ENCODE data around the gene SLC9A7.

The SLC9A7 gene

GRCh38 chrX:46743046-46743445 lies 15.9 kb downstream of the SLC9A7 start:
- no peaks in the 10 kb centered on the region for H3K4me1 ChIP-seq
- no peak overlapping the region for H3K4me2 ChIP-seq (ENCODE audit: low read length)
- no peak overlapping the region for H3K9ac ChIP-seq
- H2AFZ ChIP-seq: no peak overlapping the region
- H3K4me3 ChIP-seq (ENCODE audit: low read depth, low read length): no peak overlapping the region
- H3K27ac ChIP-seq: no peak overlapping the region
- TF ChIP-seq CTCF (IDR thresholded peaks at IDR 0.05): no peak
- H3K79me2 ChIP-seq: peaks cover 5% of the 10 kb centered on the region
- no peaks in the 10 kb centered on the region for H3K27me3 ChIP-seq (ENCODE audit: control insufficient read depth, insufficient read depth, low read length)
- H3K36me3 ChIP-seq (ENCODE audit: control insufficient read depth, insufficient read depth, low read length): no peaks in the 10 kb centered on the region
- no peaks in the 10 kb centered on the region for H3K9me3 ChIP-seq (ENCODE audit: control insufficient read depth, low read length)

GRCh38 chrX:46739736-46740135 lies 19.2 kb downstream of the SLC9A7 start:
- H3K4me3 ChIP-seq (ENCODE audit: low read depth, low read length): no peak overlapping the region
- no peak overlapping the region for H3K4me2 ChIP-seq (ENCODE audit: low read length)
- H3K9me3 ChIP-seq (ENCODE audit: control insufficient read depth, low read length): no peaks in the 10 kb centered on the region
- no peak overlapping the region for H3K27ac ChIP-seq
- TF ChIP-seq CTCF (IDR thresholded peaks at IDR 0.05): no peak
- H3K4me1 ChIP-seq: no peaks in the 10 kb centered on the region
- no peak overlapping the region for H2AFZ ChIP-seq
- H3K9ac ChIP-seq: no peak overlapping the region
- H3K36me3 ChIP-seq (ENCODE audit: control insufficient read depth, insufficient read depth, low read length): no peaks in the 10 kb centered on the region
- peaks cover 5% of the 10 kb centered on the region for H3K79me2 ChIP-seq
- no peaks in the 10 kb centered on the region for H3K27me3 ChIP-seq (ENCODE audit: control insufficient read depth, insufficient read depth, low read length)

- TF ChIP-seq CTCF (IDR thresholded peaks at IDR 0.05): no peak
- H3K27me3 ChIP-seq (ENCODE audit: control insufficient read depth, insufficient read depth, low read length): no peaks in the 10 kb centered on the region
- no peak overlapping the region for H3K4me2 ChIP-seq (ENCODE audit: low read length)
- H3K9me3 ChIP-seq (ENCODE audit: control insufficient read depth, low read length): no peaks in the 10 kb centered on the region
- no peak overlapping the region for H3K27ac ChIP-seq
- H3K4me1 ChIP-seq: no peaks in the 10 kb centered on the region
- H2AFZ ChIP-seq: no peak overlapping the region
- no peak overlapping the region for H3K9ac ChIP-seq
- no peaks in the 10 kb centered on the region for H3K36me3 ChIP-seq (ENCODE audit: control insufficient read depth, insufficient read depth, low read length)
- no peak overlapping the region for H3K4me3 ChIP-seq (ENCODE audit: low read depth, low read length)
- H3K79me2 ChIP-seq: peaks cover 5% of the 10 kb centered on the region
Observed at GRCh38 chrX:46737462-46737861, 21.5 kb downstream of the SLC9A7 start.

GRCh38 chrX:46737041-46737440 lies 21.9 kb downstream of the SLC9A7 start:
- no peak overlapping the region for H3K27ac ChIP-seq
- H3K27me3 ChIP-seq (ENCODE audit: control insufficient read depth, insufficient read depth, low read length): no peaks in the 10 kb centered on the region

More at GRCh38 chrX:46737041-46737440, 21.9 kb downstream of the SLC9A7 start:
- no peaks in the 10 kb centered on the region for H3K36me3 ChIP-seq (ENCODE audit: control insufficient read depth, insufficient read depth, low read length)
- H3K4me2 ChIP-seq (ENCODE audit: low read length): no peak overlapping the region
- no peak overlapping the region for H3K9ac ChIP-seq
- no peak overlapping the region for H3K4me3 ChIP-seq (ENCODE audit: low read depth, low read length)
- H2AFZ ChIP-seq: no peak overlapping the region
- H3K9me3 ChIP-seq (ENCODE audit: control insufficient read depth, low read length): no peaks in the 10 kb centered on the region
- no peak for TF ChIP-seq CTCF (IDR thresholded peaks at IDR 0.05)
- H3K4me1 ChIP-seq: no peaks in the 10 kb centered on the region
- peaks cover 5% of the 10 kb centered on the region for H3K79me2 ChIP-seq

All from parathyroid adenoma (tissue), 2 donors.